GM19035 (cell line): Measurements from ENCODE around the gene YTHDF1.
A peak's percentile ranks its signal among the peaks of the same experiment; 100 is the strongest.
"Not testable (repeated sequence)": the region's sequence is repeated elsewhere in the genome, so short reads cannot be mapped to it uniquely, and the experiment has no call there.

Source experiments
- ATAC-seq: cut with Tn5 transposase; IDR thresholded peaks from one replicate; pipeline ENCODE4 v1.9.1; 2021; ENCODE audit not compliant: unreplicated experiment

YTHDF1 gene

GRCh38 chr20:63227260-63227659 lies 11.3 kb upstream of the YTHDF1 start:
- ATAC-seq: no peak

- ATAC-seq: no peak
These were observed 10.4 kb upstream of the YTHDF1 start for GRCh38 chr20:63226042-63226943.

GRCh38 chr20:63225082-63225454 lies 9.1 kb upstream of the YTHDF1 start:
- no peak for ATAC-seq

DNA sequence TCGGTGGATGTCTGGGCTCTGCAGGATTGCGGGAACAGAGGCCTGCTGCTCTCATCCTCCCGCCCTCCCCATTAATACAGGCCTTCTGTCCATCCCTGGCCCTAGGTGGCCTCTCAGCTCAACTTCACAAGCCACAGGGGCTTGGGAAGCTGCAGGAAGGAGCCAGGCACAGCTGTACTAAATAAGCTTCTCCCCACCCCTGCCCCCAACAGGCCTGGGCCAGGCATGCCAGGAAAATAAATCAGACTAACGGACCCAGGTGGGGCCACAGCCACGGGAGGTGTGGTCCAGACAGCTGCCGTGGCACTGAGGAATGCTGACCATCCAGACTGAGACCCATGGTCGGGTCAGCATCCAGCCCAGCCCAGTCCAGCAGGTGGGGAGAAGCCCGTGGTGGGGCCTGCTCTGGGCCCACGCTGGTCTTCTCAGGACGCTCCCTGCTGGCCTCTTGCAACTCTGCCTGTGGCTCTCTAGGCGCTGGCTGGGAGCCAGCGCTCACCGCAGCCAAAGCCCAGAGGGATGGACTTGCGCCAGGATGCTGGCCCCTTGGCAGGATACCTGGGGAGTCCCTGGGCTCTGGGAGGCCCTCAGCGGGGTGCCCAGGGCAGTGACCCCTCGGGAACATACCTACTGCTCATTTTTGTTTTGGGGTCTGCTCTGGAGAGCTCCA lies 8.6 kb upstream of the YTHDF1 start:
- ATAC-seq: no peak

DNA sequence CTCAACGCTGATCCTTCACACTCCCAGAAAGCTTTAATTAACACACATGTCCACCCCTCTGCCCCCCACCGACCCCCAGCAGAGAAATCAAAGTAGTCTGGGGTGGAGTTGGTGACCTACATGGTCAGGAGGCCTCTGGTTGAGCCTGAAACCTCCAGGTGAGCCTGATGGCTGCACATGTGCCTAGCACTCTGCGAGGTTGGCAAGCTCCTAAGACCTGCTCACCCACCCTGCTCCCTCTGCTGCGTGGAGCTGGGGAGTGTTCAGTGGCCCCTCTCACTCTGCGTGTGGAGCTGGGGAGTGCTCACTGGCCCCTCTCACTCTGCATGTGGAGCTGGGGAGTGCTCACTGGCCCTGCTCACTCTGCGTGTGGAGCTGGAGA lies 7.9 kb upstream of the YTHDF1 start:
- no peak for ATAC-seq

DNA sequence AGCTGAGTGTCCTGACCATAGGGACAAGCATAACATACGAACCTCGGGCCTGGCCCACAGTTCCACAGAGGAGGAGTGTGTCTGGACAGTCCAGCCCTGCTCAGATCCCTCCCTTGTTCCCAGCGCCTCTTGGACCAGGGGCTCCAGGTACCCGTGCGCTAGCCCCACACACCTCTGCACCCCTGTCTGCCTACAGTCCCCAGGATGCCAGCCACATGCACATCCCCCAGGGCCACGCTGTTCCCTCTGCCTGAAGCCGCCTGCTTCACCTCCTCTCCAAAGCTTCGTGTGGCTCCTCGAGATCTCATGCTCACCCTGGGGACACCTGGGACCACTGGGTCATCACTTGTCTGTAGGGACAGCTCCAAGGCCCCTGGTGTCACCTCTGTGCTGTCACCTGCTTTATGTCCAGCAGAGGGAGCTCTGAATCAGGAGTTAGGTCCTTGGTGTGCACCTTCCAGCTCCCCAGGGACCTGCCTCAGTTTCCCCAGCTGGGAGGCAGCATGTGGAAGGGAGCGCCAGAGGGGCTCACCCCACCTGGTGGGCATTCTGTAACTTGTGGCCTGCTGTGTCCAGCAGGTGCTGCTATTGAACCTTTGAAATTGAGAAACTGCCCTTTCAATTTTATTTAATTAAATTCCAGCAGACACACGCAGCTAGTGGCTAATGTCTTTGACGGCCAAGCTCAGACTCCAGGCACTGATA lies 7.3 kb upstream of the YTHDF1 start:
- ATAC-seq: no peak

DNA sequence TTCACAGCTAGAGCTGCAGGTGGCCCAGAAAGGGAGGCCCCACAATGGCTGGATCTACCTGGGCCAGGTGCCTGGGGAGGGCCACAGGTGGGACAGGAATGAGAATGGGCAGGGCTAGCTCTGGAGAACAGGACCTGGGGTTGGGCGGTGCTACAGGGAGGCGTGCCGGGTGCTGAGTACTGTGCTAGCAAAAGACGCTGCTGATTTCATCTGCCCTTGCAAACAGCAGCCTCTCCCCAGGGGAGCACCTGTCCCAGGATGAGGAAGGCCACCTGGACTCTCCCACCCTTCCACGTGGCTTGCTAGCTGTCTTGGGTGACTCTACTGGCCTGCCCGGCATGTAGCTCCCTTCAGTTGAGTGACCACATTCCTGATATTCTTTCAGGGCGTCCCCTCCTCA lies 6.6 kb upstream of the YTHDF1 start:
- ATAC-seq: no peak

GRCh38 chr20:63221400-63222053 lies 5.6 kb upstream of the YTHDF1 start:
- ATAC-seq: not testable (repeated sequence)

- no peak for ATAC-seq
These were observed 4.9 kb upstream of the YTHDF1 start for GRCh38 chr20:63220696-63221399.

DNA sequence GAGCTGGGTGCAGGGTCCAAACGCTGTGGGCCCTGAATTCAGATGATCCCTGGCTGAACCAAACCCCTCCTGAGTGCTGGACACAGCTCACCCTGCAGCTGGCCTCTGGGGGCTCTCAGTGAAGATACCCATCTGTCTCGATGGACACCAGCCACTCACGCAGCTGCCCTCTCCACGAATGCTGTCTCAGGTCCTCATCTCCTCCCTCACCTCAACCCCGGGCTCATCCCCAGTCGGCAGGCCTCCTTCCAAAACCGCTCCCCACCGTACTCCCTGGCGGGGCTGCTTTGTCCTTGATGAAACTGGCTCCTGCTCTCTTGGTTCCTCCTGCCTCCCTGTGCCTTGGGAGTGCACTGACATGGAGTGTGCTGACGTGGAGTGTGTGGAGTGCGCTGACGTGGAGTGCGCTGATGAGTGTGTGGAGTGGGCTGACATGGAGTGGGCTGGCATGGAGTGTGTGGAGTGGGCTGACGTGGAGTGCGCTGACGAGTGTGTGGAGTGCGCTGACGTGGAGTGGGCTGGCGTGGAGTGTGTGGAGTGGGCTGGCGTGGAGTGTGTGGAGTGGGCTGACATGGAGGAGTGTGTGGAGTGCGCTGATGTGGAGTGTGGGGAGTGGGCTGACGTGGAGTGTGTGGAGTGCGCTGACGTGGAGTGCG lies 4.1 kb upstream of the YTHDF1 start:
- ATAC-seq: no peak

DNA sequence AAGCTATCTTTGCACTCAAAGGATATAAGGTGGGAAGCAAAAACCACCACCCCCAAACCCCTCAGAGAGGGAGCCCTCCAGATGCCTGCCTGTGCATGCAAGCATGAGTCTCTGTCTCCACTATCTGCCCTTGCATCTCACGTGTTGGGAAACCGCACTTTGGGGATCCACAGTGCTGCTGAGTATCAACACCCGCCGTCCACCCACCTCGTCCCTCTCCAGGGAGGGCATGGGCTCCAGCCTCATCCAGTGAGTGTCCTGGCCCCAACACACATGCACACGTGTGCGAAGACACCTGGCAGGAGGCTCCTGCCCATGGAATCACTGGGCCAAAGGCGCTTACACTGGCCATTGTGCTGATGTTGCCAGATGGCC lies 3.5 kb upstream of the YTHDF1 start:
- no peak for ATAC-seq

DNA sequence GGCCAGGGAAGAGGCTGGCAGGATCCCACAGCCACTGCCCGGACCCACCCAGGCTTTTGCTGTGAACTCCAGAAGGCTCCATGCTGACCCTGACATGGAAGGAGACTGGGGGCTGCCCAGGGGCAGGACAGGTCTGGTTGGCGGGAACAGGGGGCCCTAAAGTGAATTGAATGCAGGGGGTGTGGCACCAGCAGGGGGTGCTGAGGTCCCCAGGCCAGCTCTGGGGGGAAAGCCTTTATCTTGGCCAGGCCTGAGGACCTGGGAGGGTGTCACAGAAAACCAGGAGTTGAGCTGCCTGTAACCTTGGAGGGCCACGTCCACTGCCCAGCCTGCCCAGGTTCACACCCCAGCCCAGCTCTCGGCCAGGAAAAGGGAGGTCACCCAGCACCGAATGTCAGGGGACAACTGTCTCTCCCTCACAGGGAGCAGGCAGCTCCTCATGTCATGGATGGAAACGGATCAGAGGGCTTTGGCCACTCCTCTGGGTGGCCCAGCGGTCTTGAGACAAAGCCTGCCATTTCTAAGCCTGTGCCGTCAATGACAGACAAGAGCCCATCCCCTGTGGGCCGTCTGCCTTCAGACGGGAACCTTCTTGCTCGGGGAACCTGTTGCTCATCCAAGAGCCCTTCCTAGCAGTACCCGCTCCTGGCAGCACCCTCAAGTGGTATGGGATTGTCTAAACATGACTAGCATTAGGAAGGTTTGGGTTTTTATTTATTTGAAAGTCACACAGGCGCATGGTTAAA lies 2.9 kb upstream of the YTHDF1 start:
- ATAC-seq: no peak

DNA sequence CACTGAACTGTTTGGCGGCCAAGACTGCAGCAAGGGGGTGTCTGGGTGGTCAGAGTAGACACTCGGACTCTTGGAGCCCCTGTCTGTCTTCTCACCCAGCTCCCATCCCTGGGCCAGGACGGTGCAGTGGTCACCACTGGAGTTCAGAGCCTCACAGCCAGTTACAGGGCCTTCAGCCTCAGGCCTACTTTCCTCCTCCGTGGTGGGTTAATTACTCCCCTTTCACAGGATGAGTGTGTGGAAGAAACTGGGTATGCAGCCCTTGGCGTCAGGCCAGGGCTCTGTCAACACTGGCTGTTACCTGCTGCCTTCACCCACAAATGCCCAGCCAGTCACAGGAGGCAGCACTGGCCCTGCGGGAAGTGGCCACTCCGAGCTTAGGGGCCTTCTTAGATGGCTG lies 1.8 kb upstream of the YTHDF1 start:
- ATAC-seq: no peak

DNA sequence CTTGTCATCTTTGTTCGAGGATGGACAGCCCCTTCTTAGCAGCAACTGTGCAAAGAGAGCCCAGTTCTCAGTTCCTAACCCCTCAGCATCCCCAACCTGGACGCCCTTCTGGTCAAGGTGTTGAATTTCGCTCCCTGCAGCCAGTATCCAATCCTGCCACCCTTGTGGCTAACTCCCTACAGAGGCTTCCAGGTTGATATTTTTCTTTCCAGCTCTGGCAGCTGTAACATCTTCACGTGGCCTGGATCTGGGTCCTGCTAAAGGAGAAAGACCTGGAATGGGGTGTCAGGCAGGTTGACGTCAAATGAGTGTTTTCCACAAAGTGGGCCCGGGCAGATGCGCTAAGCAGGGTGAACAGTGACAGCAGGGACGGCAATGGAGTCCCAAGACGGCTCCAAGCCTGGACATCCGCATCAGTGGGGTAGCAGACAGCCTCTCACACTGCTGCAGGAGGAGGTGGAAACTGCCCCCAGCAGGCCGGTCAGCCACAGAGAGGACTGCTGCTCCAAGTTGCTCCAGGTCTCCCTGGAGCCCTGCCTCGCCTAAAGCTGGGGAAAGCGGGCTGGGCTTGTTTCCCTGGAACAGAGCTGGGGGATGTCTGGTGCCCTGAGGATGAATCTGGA lies 1.0 kb upstream of the YTHDF1 start:
- ATAC-seq: no peak

DNA sequence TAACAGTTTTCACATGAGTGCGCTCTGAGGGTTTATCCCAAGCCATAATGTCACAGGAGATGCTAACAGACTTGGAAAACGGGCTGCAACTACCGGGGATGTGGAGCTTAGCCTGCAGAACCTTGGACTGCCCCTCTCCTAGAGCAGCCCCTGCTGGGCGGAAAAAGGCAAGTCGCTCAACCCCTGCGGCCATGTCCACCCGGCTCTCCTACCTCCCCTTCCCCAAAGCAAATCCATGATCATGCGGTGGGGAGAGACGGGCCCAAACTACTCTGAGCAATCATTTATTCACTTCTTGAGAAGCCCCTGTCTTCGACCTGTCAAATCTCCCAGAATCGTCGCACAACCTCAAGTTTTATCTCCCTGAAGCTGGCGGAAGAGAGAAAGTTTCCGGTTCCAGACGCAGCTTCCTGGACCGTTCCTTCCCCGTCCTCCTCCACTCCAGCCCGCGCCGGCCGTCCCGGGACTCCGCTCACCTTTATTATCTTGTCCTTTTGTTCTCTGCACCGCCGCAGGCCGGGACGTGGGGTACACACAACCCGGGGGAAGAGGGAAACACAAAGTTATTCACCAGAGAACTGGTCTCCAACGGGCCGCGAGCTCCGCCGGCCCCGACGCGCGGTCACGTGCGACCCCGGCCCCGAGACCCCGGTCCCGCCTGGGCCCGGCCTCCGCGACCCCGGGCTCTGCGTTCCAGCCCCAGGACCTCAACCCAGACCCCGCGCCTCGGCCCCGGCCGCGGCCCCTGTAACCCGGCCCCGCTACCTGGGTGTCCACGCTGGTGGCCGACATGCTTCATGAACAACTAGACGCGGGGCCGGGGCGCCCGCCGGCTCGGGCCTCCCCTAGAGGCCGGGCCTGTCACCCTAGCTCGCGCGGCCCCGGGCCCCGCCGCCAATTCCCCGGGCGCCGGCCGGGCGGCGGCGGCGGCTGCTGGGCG lies 560 bp downstream of the YTHDF1 start:
- ATAC-seq: peak; percentile 21

DNA sequence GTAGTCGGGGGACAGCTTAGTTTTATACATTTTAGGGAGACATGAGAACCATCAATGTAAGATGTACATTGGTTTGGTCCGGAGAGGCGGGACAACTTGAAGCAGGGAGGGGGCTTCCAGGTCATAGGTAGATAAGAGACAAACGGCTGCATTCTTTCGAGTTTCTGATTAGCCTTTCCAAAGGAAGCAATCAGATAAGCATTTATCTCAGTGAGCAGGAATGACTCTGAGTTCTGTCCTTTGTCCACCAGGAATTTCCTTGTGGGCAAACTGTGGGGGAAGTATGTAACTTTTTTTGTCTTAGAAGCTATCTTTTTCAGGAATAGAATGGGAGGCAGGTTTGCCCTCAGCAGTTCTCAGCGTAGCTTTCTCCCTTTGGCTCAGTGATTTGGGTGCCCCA lies 1.4 kb downstream of the YTHDF1 start:
- no peak for ATAC-seq

DNA sequence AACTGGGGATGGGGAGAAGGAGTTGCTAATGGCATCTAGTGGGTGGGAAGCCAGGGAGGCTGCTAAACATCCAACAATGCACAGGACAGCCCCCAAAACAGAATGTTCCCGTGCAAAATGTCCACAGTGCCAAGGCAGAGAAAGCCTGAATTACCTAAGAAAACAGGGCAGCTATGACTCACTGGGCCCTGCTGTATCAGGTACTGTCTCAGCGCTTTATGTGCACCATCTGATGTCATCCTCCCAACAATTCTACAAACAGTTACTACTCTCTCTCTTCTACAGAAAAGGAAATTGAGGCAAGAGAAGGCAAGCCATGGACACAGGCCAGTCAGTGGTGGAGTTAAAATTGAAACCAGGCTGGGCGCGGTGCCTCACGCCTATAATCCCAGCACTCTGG lies 3.1 kb downstream of the YTHDF1 start:
- no peak for ATAC-seq

GRCh38 chr20:63212393-63212730 lies 3.6 kb downstream of the YTHDF1 start:
- no peak for ATAC-seq
